ENCODE results near the gene LRRC34. TPM values are rescaled to one million over a fixed set of nuclear protein-coding genes. Genes with fewer than 3 reads are reported as not detected.

LRRC34 gene
- polyA plus RNA-seq, 1 donor (not counting 4 experiments of a cell fraction or from before 2014, with no cell fraction given) = 0.43 TPM

- Histone ChIP-seq H3K9me1 (ENCODE audit: control insufficient read depth, extremely low read depth, insufficient read depth, low read length) (no peaks in the 10 kb centered on the region), H4K20me1 (ENCODE audit: control insufficient read depth, extremely low read depth, insufficient read depth, low read length) (no peaks in the 10 kb centered on the region), H3K9ac (ENCODE audit: control insufficient read depth, extremely low read depth, insufficient read depth, low read length) (no peak overlapping the region), H3K79me2 (ENCODE audit: control insufficient read depth, insufficient read depth, low read length) (peaks cover 16% of the 10 kb centered on the region), H3K36me3 (ENCODE audit: control insufficient read depth in 2 of 2, extremely low read depth in 1 of 2, insufficient read depth in 2 of 2, low read length in 2 of 2) (peaks cover 12 to 22% of the 10 kb centered on the region in 2 experiments), H3K4me2 (ENCODE audit: control insufficient read depth, extremely low read depth, insufficient read depth, low read depth, low read length) (no peak overlapping the region), H3K4me1 (ENCODE audit: control insufficient read depth, extremely low read depth, insufficient read depth, low read length) (no peaks in the 10 kb centered on the region), H3K27me3 (ENCODE audit: control insufficient read depth, extremely low read depth, insufficient read depth, low read length) (no peaks in the 10 kb centered on the region), H3K9me3 (ENCODE audit: control insufficient read depth, low read depth, low read length) (no peaks in the 10 kb centered on the region), H3K27ac (ENCODE audit: control insufficient read depth, insufficient read depth, low read length) (no peak overlapping the region), H2AFZ (ENCODE audit: control insufficient read depth, low read length) (no peak overlapping the region), H3K4me3 (ENCODE audit: control insufficient read depth in 2 of 3, extremely low read depth in 1 of 3, insufficient read depth in 2 of 3, low read depth in 1 of 3, low read length in 3 of 3) (no peak overlapping the region)
- dilution Hi-C loops (cut with MboI; ENCODE audit: extremely low pct_ligation_motif_present, low sequenced_read_pairs) = no loop called here
- no peak for FAIRE-seq
- TF ChIP-seq EZH2 (IDR thresholded peaks at IDR 0.05; ENCODE audit: low read length) (no peak), CTCF (optimal IDR thresholded peaks at IDR 0.05 in 1 of 3, IDR thresholded peaks at IDR 0.05 in 1 of 3, conservative IDR thresholded peaks at IDR 0.05 in 1 of 3; ENCODE audit: extremely low read depth in 1 of 3, insufficient read depth in 2 of 3, low read length in 3 of 3) (no peak)
- no peak for DNase-seq (ENCODE audit: low read depth, low spot score)
Measured at GRCh38 chr3:169781209-169781855, 31.4 kb downstream of the LRRC34 start.

- FAIRE-seq (no peak), DNase-seq (ENCODE audit: low read depth, low spot score) (no peak)
- no peaks in the 10 kb centered on the region for H4K20me1 ChIP-seq (ENCODE audit: control insufficient read depth, extremely low read depth, insufficient read depth, low read length)
- no peak overlapping the region for H3K4me2 ChIP-seq (ENCODE audit: control insufficient read depth, extremely low read depth, insufficient read depth, low read depth, low read length)
- no peak overlapping the region for H3K4me3 ChIP-seq (ENCODE audit: control insufficient read depth in 2 of 3, extremely low read depth in 1 of 3, insufficient read depth in 2 of 3, low read depth in 1 of 3, low read length in 3 of 3)
- TF ChIP-seq EZH2 (IDR thresholded peaks at IDR 0.05; ENCODE audit: low read length) = no peak
- TF ChIP-seq CTCF (optimal IDR thresholded peaks at IDR 0.05 in 1 of 3, IDR thresholded peaks at IDR 0.05 in 1 of 3, conservative IDR thresholded peaks at IDR 0.05 in 1 of 3; ENCODE audit: extremely low read depth in 1 of 3, insufficient read depth in 2 of 3, low read length in 3 of 3) = no peak
- no peaks in the 10 kb centered on the region for H3K9me3 ChIP-seq (ENCODE audit: control insufficient read depth, low read depth, low read length)
- no peaks in the 10 kb centered on the region for H3K9me1 ChIP-seq (ENCODE audit: control insufficient read depth, extremely low read depth, insufficient read depth, low read length)
- H3K79me2 ChIP-seq (ENCODE audit: control insufficient read depth, insufficient read depth, low read length) = peaks cover 22% of the 10 kb centered on the region
- peaks cover 10 to 20% of the 10 kb centered on the region in 2 experiments for H3K36me3 ChIP-seq (ENCODE audit: control insufficient read depth in 2 of 2, extremely low read depth in 1 of 2, insufficient read depth in 2 of 2, low read length in 2 of 2)
- dilution Hi-C loops (cut with MboI; ENCODE audit: extremely low pct_ligation_motif_present, low sequenced_read_pairs) = no loop called here
- no peak overlapping the region for H2AFZ ChIP-seq (ENCODE audit: control insufficient read depth, low read length)
- peaks cover under 1% of the 10 kb centered on the region for H3K4me1 ChIP-seq (ENCODE audit: control insufficient read depth, extremely low read depth, insufficient read depth, low read length)
- H3K27me3 ChIP-seq (ENCODE audit: control insufficient read depth, extremely low read depth, insufficient read depth, low read length) = no peaks in the 10 kb centered on the region
- no peak overlapping the region for H3K9ac ChIP-seq (ENCODE audit: control insufficient read depth, extremely low read depth, insufficient read depth, low read length)
- H3K27ac ChIP-seq (ENCODE audit: control insufficient read depth, insufficient read depth, low read length) = no peak overlapping the region
Measured at GRCh38 chr3:169780742-169781141, 32.0 kb downstream of the LRRC34 start.
